H9 (cell line): ENCODE data around the gene WDFY3. TPM values are rescaled to one million over a fixed set of nuclear protein-coding genes. Genes with fewer than 3 reads are reported as not detected.

Source experiments
- DNase-seq: peaks from one replicate; pipeline ENCODE4 v3.0.0-alpha.2; 2017
- H2AFZ ChIP-seq: one replicate; pipeline ENCODE4 v1.6.1; 2013; ENCODE audit warnings: mild to moderate bottlenecking, low read length, control low read depth, moderate library complexity
- H2AK5ac ChIP-seq: 2 replicates; pipeline ENCODE4 v1.6.1; 2013; ENCODE audit warnings: low read length, control low read depth, mixed read lengths; ENCODE audit not compliant: insufficient read length
- H2BK120ac ChIP-seq: one replicate; pipeline ENCODE4 v1.6.1; 2013; ENCODE audit warnings: low read depth, mild to moderate bottlenecking, low read length, control low read depth, inconsistent platforms; ENCODE audit not compliant: poor library complexity, severe bottlenecking
- H2BK12ac ChIP-seq: 2 replicates; pipeline ENCODE4 v1.6.1; 2013; ENCODE audit warnings: low read length, control low read depth, mixed read lengths, low read depth; ENCODE audit not compliant: insufficient read length
- H2BK15ac ChIP-seq: 2 replicates; pipeline ENCODE4 v1.6.1; 2013; ENCODE audit warnings: low read depth, low read length, control low read depth
- H2BK20ac ChIP-seq: one replicate; pipeline ENCODE4 v1.6.1; 2013; ENCODE audit warnings: low read depth, mild to moderate bottlenecking, low read length, control low read depth, inconsistent platforms; ENCODE audit not compliant: poor library complexity, severe bottlenecking
- H2BK5ac ChIP-seq: 2 replicates; pipeline ENCODE4 v1.6.1; 2013; ENCODE audit warnings: low read length, control low read depth, mixed read lengths; ENCODE audit not compliant: insufficient read length
- H3K14ac ChIP-seq: 2 replicates; pipeline ENCODE4 v1.6.1; 2013; ENCODE audit warnings: low read length, control low read depth; ENCODE audit not compliant: insufficient read depth
- H3K18ac ChIP-seq: 2 replicates; pipeline ENCODE4 v1.6.1; 2013; ENCODE audit warnings: low read depth, mild to moderate bottlenecking, mixed read lengths, low read length, control low read depth; ENCODE audit not compliant: insufficient read length
- H3K23ac ChIP-seq: 2 replicates; pipeline ENCODE4 v1.6.1; 2013; ENCODE audit warnings: low read length, control low read depth, mixed read lengths, low read depth; ENCODE audit not compliant: insufficient read length
- H3K23me2 ChIP-seq: 2 replicates; pipeline ENCODE4 v1.6.1; 2013; ENCODE audit warnings: low read depth, mild to moderate bottlenecking, mixed read lengths, low read length, control low read depth; ENCODE audit not compliant: insufficient read length, poor library complexity, severe bottlenecking
- H3K27ac ChIP-seq: 2 replicates; pipeline ENCODE4 v1.5.1; 2013; ENCODE audit warnings: low read length, control low read depth, mixed read lengths, low read depth; ENCODE audit not compliant: insufficient read length
- H3K27me3 ChIP-seq: 2 replicates; pipeline ENCODE4 v1.6.1; 2013; ENCODE audit warnings: low read length, control low read depth, inconsistent platforms; ENCODE audit not compliant: insufficient read depth
- H3K4ac ChIP-seq: 2 replicates; pipeline ENCODE4 v1.6.1; 2013; ENCODE audit warnings: low read depth, mild to moderate bottlenecking, control low read depth, inconsistent platforms, low read length, moderate library complexity
- H3K4me1 ChIP-seq: 2 replicates; pipeline ENCODE4 v1.6.1; 2013; ENCODE audit warnings: low read length, control low read depth, inconsistent platforms; ENCODE audit not compliant: insufficient read depth
- H3K4me2 ChIP-seq: 2 replicates; pipeline ENCODE4 v1.6.1; 2013; ENCODE audit warnings: low read length, control low read depth, mixed read lengths; ENCODE audit not compliant: insufficient read length, insufficient read depth
- H3K56ac ChIP-seq: 2 replicates; pipeline ENCODE4 v1.6.1; 2013; ENCODE audit warnings: low read depth, mild to moderate bottlenecking, mixed read lengths, low read length, control low read depth; ENCODE audit not compliant: insufficient read length
- H3K79me1 ChIP-seq: 2 replicates; pipeline ENCODE4 v1.6.1; 2013; ENCODE audit warnings: low read depth, mild to moderate bottlenecking, moderate library complexity, low read length, control low read depth, inconsistent platforms; ENCODE audit not compliant: insufficient read depth, poor library complexity, severe bottlenecking
- H3K79me2 ChIP-seq: 2 replicates; pipeline ENCODE4 v1.6.1; 2013; ENCODE audit warnings: low read length, control low read depth, inconsistent platforms; ENCODE audit not compliant: insufficient read depth
- H3K9ac ChIP-seq: 2 replicates; pipeline ENCODE4 v1.6.1; 2013; ENCODE audit warnings: low read length, control low read depth, mixed read lengths; ENCODE audit not compliant: insufficient read length; ENCODE audit errors: extremely low read depth
- H3K9me3 ChIP-seq: one replicate; pipeline ENCODE4 v1.6.1; 2013; ENCODE audit warnings: low read depth, low read length, inconsistent platforms; ENCODE audit not compliant: control insufficient read depth
- H3T11ph ChIP-seq: one replicate; pipeline ENCODE4 v1.6.1; 2013; ENCODE audit warnings: mild to moderate bottlenecking, low read length, control low read depth, inconsistent platforms
- H4K20me1 ChIP-seq: one replicate; pipeline ENCODE4 v1.6.1; 2013; ENCODE audit not compliant: control insufficient read depth, insufficient read length, insufficient read depth
- H4K5ac ChIP-seq: 2 replicates; pipeline ENCODE4 v1.6.1; 2013; ENCODE audit warnings: low read depth, mild to moderate bottlenecking, mixed read lengths, low read length, control low read depth; ENCODE audit not compliant: insufficient read length
- H4K8ac ChIP-seq: replicated peaks from 2 replicates; pipeline ENCODE4 v1.6.1; 2013; ENCODE audit warnings: low read length, control low read depth, mixed read lengths, low read depth; ENCODE audit not compliant: insufficient read length
- H4K91ac ChIP-seq: 2 replicates; pipeline ENCODE4 v1.6.1; 2013; ENCODE audit warnings: low read depth, mild to moderate bottlenecking, moderate library complexity, mixed read lengths, low read length, control low read depth; ENCODE audit not compliant: insufficient read length
- H3K27ac Mint-ChIP-seq, 3 experiments: 2 replicates in 2 of 3; 3 replicates in 1 of 3; pipeline ENCODE4 v1.8.0; 2020 to 2021; ENCODE audit warnings: mixed read lengths in 3 of 3, mild to moderate bottlenecking in 1 of 3, moderate library complexity in 1 of 3
- H3K27me3 Mint-ChIP-seq: 2 replicates; pipeline ENCODE4 v1.8.0; 2021; ENCODE audit warnings: low read depth, mild to moderate bottlenecking, moderate library complexity, mixed read lengths
- H3K36me3 Mint-ChIP-seq, 3 experiments: 2 replicates in 2 of 3; 3 replicates in 1 of 3; pipeline ENCODE4 v1.8.0; 2020 to 2021; ENCODE audit warnings: low read depth in 3 of 3, mixed read lengths in 3 of 3; ENCODE audit not compliant: insufficient read depth in 1 of 3
- H3K4me1 Mint-ChIP-seq, 2 experiments: 2 replicates each; pipeline ENCODE4 v1.8.0; 2020; ENCODE audit warnings: mixed read lengths in 2 of 2
- H3K4me3 Mint-ChIP-seq, 2 experiments: 2 replicates in 1 of 2; 3 replicates in 1 of 2; pipeline ENCODE4 v1.8.0; 2020 to 2021; ENCODE audit warnings: mild to moderate bottlenecking in 2 of 2, mixed read lengths in 2 of 2, moderate library complexity in 1 of 2
- H3K9me3 Mint-ChIP-seq, 2 experiments: 2 replicates in 1 of 2; 3 replicates in 1 of 2; pipeline ENCODE4 v1.8.0; 2020; ENCODE audit warnings: mild to moderate bottlenecking in 2 of 2, mixed read lengths in 2 of 2, moderate library complexity in 1 of 2
- WGBS: extraction: QIAGEN DNeasy Blood & Tissue Kit; methylation state at CpG from one replicate; pipeline ENCODE4 v1.1.7; 2013; ENCODE audit warnings: missing lambda C conversion rate, low lambda C conversion rate, mixed read lengths; ENCODE audit not compliant: insufficient read length; ENCODE audit errors: extremely low coverage; 5-methylcytosine and 5-hydroxymethylcytosine counted together
- total RNA-seq: library from RNA; stranded (reverse); gene quantifications from 2 replicates; pipeline ENCODE4 v1.2.1, GENCODE V29; 2021
- TF ChIP-seq, protein P1 (sequence below): fragments of 200-600 bp; sonication (generic); conservative IDR thresholded peaks from 3 replicates; pipeline ENCODE4 v1.8.0; 2021; ENCODE audit warnings: antibody characterized with exemption, mild to moderate bottlenecking

The WDFY3 gene
- total RNA-seq, 1 experiment from 2014 or later: 54.6 TPM

DNA sequence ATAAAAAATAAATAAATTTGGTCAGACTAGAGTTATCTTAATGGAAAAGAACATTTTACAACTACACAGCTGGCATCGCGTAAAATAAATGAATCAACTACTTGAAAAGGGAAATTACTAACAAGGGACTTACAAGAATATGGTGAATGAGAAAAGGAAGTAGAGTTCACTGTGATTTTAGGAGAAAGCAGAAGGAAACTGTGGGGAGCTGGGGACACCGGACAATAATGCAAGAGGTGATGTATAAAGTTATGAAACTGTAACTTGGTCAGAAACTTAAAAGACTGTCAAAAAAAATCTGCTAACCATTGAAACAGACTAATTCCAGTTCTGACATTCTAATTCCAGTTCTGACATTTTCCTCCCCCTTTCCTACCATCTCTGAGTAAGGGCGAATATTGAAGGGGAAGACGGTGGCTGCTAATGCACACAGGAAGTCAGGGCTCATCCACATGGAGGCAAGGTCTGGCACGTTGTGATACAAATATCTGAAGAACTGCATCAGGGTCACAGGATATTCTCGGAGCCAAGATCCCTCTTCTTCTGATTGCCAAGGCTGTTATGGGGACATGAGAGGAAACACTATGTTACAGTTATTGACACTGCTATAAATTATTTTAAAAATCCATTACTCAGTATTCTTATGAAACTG, 213.0 kb downstream of the WDFY3 start:
- Histone ChIP-seq H2BK12ac (no peak overlapping the region), H3K56ac (no peak overlapping the region), H3T11ph (no peak overlapping the region), H4K20me1 (no peaks in the 10 kb centered on the region), H3K4me2 (no peak overlapping the region), H3K18ac (no peak overlapping the region), H4K5ac (no peak overlapping the region), H2BK5ac (no peak overlapping the region), H2AFZ (no peak overlapping the region), H3K79me1 (no peaks in the 10 kb centered on the region), H3K79me2 (no peaks in the 10 kb centered on the region), H3K9ac (no peak overlapping the region), H2BK120ac (no peak overlapping the region), H2BK15ac (no peak overlapping the region), H3K27ac (no peak overlapping the region), H2AK5ac (no peak overlapping the region), H3K4me1 (no peaks in the 10 kb centered on the region), H3K23ac (no peak overlapping the region), H4K8ac (no peak overlapping the region), H3K4ac (no peak overlapping the region), H4K91ac (no peak overlapping the region), H3K14ac (no peak overlapping the region), H3K23me2 (no peaks in the 10 kb centered on the region), H2BK20ac (no peak overlapping the region), H3K27me3 (no peaks in the 10 kb centered on the region), H3K9me3 (no peaks in the 10 kb centered on the region)
- TF ChIP-seq, protein P1, sequence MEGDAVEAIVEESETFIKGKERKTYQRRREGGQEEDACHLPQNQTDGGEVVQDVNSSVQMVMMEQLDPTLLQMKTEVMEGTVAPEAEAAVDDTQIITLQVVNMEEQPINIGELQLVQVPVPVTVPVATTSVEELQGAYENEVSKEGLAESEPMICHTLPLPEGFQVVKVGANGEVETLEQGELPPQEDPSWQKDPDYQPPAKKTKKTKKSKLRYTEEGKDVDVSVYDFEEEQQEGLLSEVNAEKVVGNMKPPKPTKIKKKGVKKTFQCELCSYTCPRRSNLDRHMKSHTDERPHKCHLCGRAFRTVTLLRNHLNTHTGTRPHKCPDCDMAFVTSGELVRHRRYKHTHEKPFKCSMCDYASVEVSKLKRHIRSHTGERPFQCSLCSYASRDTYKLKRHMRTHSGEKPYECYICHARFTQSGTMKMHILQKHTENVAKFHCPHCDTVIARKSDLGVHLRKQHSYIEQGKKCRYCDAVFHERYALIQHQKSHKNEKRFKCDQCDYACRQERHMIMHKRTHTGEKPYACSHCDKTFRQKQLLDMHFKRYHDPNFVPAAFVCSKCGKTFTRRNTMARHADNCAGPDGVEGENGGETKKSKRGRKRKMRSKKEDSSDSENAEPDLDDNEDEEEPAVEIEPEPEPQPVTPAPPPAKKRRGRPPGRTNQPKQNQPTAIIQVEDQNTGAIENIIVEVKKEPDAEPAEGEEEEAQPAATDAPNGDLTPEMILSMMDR: no peak
- Mint-ChIP-seq H3K4me3 (no peak overlapping the region), H3K27ac (no peak overlapping the region; a peak in 2 of 7 replicates), H3K9me3 (no peaks in the 10 kb centered on the region), H3K4me1 (no peaks in the 10 kb centered on the region), H3K27me3 (no peaks in the 10 kb centered on the region), H3K36me3 (peaks cover 2 to 40% (median 25%) of the 10 kb centered on the region in 3 experiments; a peak in 6 of 7 replicates)
- no peak for DNase-seq
- no CpG with 5 or more reads among the region's 7 CpGs for WGBS
